Activated T-helper 2 cell treated with anti-CD3 and anti-CD28 coated beads, Interferon-gamma antibody, Interleukin-2, Interleukin-4, amounts not matched to agents 10 μg/mL and 5 μg/mL and 100 μg/mL, durations not matched to agents 14 hours and 24 hours and 36 hours (primary cell): Measurements from ENCODE around the gene TMEM14A. TPM values are rescaled to one million over a fixed set of nuclear protein-coding genes. Genes with fewer than 3 reads are reported as not detected.
"Not testable (repeated sequence)": the region's sequence is repeated elsewhere in the genome, so short reads cannot be mapped to it uniquely, and the experiment has no call there.

Source experiments
- DNase-seq: peaks from one replicate; pipeline ENCODE4 v3.0.0; 2021; ENCODE audit warnings: low spot score
- H3K27ac Mint-ChIP-seq: one replicate; pipeline ENCODE4 v1.8.0; 2021; ENCODE audit warnings: mixed read lengths
- H3K27me3 Mint-ChIP-seq: one replicate; pipeline ENCODE4 v1.8.0; 2021; ENCODE audit warnings: low read depth, mixed read lengths
- H3K36me3 Mint-ChIP-seq: one replicate; pipeline ENCODE4 v1.8.0; 2021; ENCODE audit warnings: low read depth, mixed read lengths
- H3K4me1 Mint-ChIP-seq: one replicate; pipeline ENCODE4 v1.8.0; 2021; ENCODE audit warnings: low read depth, mixed read lengths
- H3K4me3 Mint-ChIP-seq: one replicate; pipeline ENCODE4 v1.8.0; 2021; ENCODE audit warnings: low read depth, mild to moderate bottlenecking, moderate library complexity, mixed read lengths
- H3K9me3 Mint-ChIP-seq: one replicate; pipeline ENCODE4 v1.8.0; 2021; ENCODE audit warnings: mixed read lengths
- intact Hi-C: fragments of 100-400 bp; cut with micrococcal nuclease; formaldehyde crosslinking; loops from one replicate; pipeline ENCODE4 v1.15.1; 2023
- total RNA-seq: library from RNA; stranded (reverse); gene quantifications from 2 replicates; pipeline ENCODE4 v1.2.3, GENCODE V29; 2022

The TMEM14A gene
- total RNA-seq, 1 donor from 2014 or later: 17.0 TPM

GRCh38 chr6:52643158-52643557 is 27.8 kb upstream of the TMEM14A start:
- no peak overlapping the region for H3K4me3 Mint-ChIP-seq
- H3K9me3 Mint-ChIP-seq: no peaks in the 10 kb centered on the region
- no peak overlapping the region for H3K27ac Mint-ChIP-seq
- H3K36me3 Mint-ChIP-seq: no peaks in the 10 kb centered on the region
- no peak for DNase-seq
- peaks cover 41% of the 10 kb centered on the region for H3K4me1 Mint-ChIP-seq
- intact Hi-C loops: no loop called here
- H3K27me3 Mint-ChIP-seq: peaks cover 3% of the 10 kb centered on the region

DNA sequence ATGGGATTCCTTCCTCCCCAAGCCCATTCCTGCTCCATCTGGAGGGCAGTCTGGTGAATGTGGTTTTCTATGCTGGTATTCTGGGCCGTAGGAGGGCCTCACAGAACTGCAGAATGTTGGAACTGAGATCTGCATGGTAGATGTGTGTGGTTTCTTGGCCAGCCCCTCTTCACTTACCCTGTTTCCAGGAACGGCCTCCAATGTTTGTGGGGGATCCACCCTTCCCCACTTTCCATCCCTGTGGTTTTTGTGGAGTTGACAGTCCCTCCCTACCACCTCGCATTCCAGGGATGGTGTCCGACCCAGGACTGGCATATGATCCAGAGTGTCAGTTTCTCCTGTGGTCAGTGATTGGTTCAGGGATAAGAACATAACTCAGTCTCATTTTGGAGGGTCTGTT is 26.7 kb upstream of the TMEM14A start:
- H3K36me3 Mint-ChIP-seq: no peaks in the 10 kb centered on the region
- no peak overlapping the region for H3K4me3 Mint-ChIP-seq
- no peak overlapping the region for H3K27ac Mint-ChIP-seq
- peaks cover 43% of the 10 kb centered on the region for H3K4me1 Mint-ChIP-seq
- peaks cover 3% of the 10 kb centered on the region for H3K27me3 Mint-ChIP-seq
- no peak for DNase-seq
- H3K9me3 Mint-ChIP-seq: no peaks in the 10 kb centered on the region
- intact Hi-C loops: no loop called here

GRCh38 chr6:52645976-52646375 is 24.9 kb upstream of the TMEM14A start:
- no peak for DNase-seq
- H3K36me3 Mint-ChIP-seq: no peaks in the 10 kb centered on the region
- peaks cover 7% of the 10 kb centered on the region for H3K27me3 Mint-ChIP-seq
- intact Hi-C loops: no loop called here
- peaks cover 33% of the 10 kb centered on the region for H3K4me1 Mint-ChIP-seq
- no peak overlapping the region for H3K27ac Mint-ChIP-seq
- no peak overlapping the region for H3K4me3 Mint-ChIP-seq
- H3K9me3 Mint-ChIP-seq: no peaks in the 10 kb centered on the region

GRCh38 chr6:52647199-52647598 is 23.7 kb upstream of the TMEM14A start:
- no peak for DNase-seq
- peaks cover 26% of the 10 kb centered on the region for H3K4me1 Mint-ChIP-seq
- intact Hi-C loops: no loop called here
- H3K4me3 Mint-ChIP-seq: no peak overlapping the region
- no peaks in the 10 kb centered on the region for H3K36me3 Mint-ChIP-seq
- H3K27ac Mint-ChIP-seq: no peak overlapping the region
- peaks cover 8% of the 10 kb centered on the region for H3K27me3 Mint-ChIP-seq
- no peaks in the 10 kb centered on the region for H3K9me3 Mint-ChIP-seq

- no peak overlapping the region for H3K4me3 Mint-ChIP-seq
- no peak overlapping the region for H3K27ac Mint-ChIP-seq
- H3K36me3 Mint-ChIP-seq: no peaks in the 10 kb centered on the region
- peaks cover 8% of the 10 kb centered on the region for H3K4me1 Mint-ChIP-seq
- no peak for DNase-seq
- no peaks in the 10 kb centered on the region for H3K9me3 Mint-ChIP-seq
- H3K27me3 Mint-ChIP-seq: peaks cover 28% of the 10 kb centered on the region
- intact Hi-C loops: no loop called here
Observed at GRCh38 chr6:52649536-52650160, 21.3 kb upstream of the TMEM14A start.

- Mint-ChIP-seq H3K4me1 (peaks cover 8% of the 10 kb centered on the region), H3K27ac (no peak overlapping the region), H3K36me3 (no peaks in the 10 kb centered on the region), H3K9me3 (no peaks in the 10 kb centered on the region), H3K4me3 (no peak overlapping the region), H3K27me3 (peaks cover 28% of the 10 kb centered on the region)
- DNase-seq: no peak
- intact Hi-C loops: no loop called here
Observed at GRCh38 chr6:52650941-52651340, 20.0 kb upstream of the TMEM14A start.

DNA sequence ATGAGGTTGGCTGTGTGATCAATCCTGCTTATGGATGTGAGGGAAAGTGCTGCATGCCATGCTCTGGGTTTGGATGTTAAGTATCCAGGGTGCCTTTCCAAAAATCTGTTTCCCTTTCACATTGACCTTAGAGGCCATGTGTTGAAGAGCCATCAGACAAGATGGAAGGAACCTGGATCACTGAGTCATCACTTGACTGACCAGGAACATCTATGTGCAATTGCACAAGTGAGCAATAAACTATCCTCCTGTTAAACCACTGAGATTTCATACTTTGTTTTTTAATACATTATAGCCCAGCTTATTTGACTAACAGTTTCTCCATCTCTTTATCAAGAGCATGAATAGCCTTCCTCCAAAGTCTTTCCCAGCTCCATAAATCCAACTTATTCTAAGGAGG is 17.8 kb upstream of the TMEM14A start:
- H3K27me3 Mint-ChIP-seq: peaks cover 25% of the 10 kb centered on the region
- H3K36me3 Mint-ChIP-seq: no peaks in the 10 kb centered on the region
- H3K4me3 Mint-ChIP-seq: no peak overlapping the region
- no peak overlapping the region for H3K27ac Mint-ChIP-seq
- no peak for DNase-seq
- no peaks in the 10 kb centered on the region for H3K9me3 Mint-ChIP-seq
- intact Hi-C loops: no loop called here
- H3K4me1 Mint-ChIP-seq: peaks cover 4% of the 10 kb centered on the region

GRCh38 chr6:52654007-52654406 is 16.9 kb upstream of the TMEM14A start:
- H3K27me3 Mint-ChIP-seq: peaks cover 28% of the 10 kb centered on the region
- H3K4me1 Mint-ChIP-seq: peaks cover 5% of the 10 kb centered on the region
- no peaks in the 10 kb centered on the region for H3K36me3 Mint-ChIP-seq
- no peak overlapping the region for H3K4me3 Mint-ChIP-seq
- no peak for DNase-seq
- no peak overlapping the region for H3K27ac Mint-ChIP-seq
- H3K9me3 Mint-ChIP-seq: no peaks in the 10 kb centered on the region
- intact Hi-C loops: no loop called here

GRCh38 chr6:52654592-52654991 is 16.3 kb upstream of the TMEM14A start:
- intact Hi-C loops: no loop called here
- H3K4me3 Mint-ChIP-seq: no peak overlapping the region
- H3K36me3 Mint-ChIP-seq: no peaks in the 10 kb centered on the region
- no peak for DNase-seq
- peaks cover 5% of the 10 kb centered on the region for H3K4me1 Mint-ChIP-seq
- H3K9me3 Mint-ChIP-seq: no peaks in the 10 kb centered on the region
- H3K27me3 Mint-ChIP-seq: peaks cover 27% of the 10 kb centered on the region
- no peak overlapping the region for H3K27ac Mint-ChIP-seq

- intact Hi-C loops, H3K4me1 Mint-ChIP-seq, DNase-seq, H3K9me3 Mint-ChIP-seq, H3K36me3 Mint-ChIP-seq, H3K4me3 Mint-ChIP-seq, H3K27ac Mint-ChIP-seq: not testable (repeated sequence)
- H3K27me3 Mint-ChIP-seq: peaks cover 24% of the 10 kb centered on the region
Observed at GRCh38 chr6:52655941-52656340, 15.0 kb upstream of the TMEM14A start.

GRCh38 chr6:52657870-52658269 is 13.0 kb upstream of the TMEM14A start:
- no peak for DNase-seq
- no peak overlapping the region for H3K27ac Mint-ChIP-seq
- no peaks in the 10 kb centered on the region for H3K36me3 Mint-ChIP-seq
- H3K4me3 Mint-ChIP-seq: no peak overlapping the region
- H3K9me3 Mint-ChIP-seq: no peaks in the 10 kb centered on the region
- H3K27me3 Mint-ChIP-seq: peaks cover 18% of the 10 kb centered on the region
- peaks cover 3% of the 10 kb centered on the region for H3K4me1 Mint-ChIP-seq
- intact Hi-C loops: no loop called here

DNA sequence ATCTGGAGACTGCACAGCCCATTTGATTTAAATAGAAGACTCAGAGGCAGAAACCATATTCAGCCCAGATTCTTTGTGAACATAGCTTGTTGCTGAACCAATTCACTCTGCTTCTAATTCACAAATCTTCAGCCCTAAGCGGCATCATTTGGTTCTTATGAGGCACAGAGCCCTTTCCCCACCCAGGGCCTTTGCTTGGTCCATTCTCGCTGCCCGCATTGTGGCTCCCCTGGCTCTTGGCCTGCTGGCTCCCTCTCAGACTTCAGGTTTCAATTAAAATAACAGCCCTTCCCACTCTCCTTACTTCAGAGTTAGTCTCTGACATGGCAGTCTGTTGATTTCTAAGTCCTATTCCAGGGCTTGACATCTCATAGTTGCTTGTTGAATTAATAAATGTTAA is 9.4 kb upstream of the TMEM14A start:
- Mint-ChIP-seq H3K9me3 (no peaks in the 10 kb centered on the region), H3K27me3 (peaks cover 3% of the 10 kb centered on the region)
- intact Hi-C loops: loop anchor here (5.0 kb wide), 2 partner anchors 124 to 499 kb away; no protein-coding TSS in a partner anchor

GRCh38 chr6:52662031-52662430 is 8.9 kb upstream of the TMEM14A start:
- peaks cover 3% of the 10 kb centered on the region for H3K27me3 Mint-ChIP-seq
- intact Hi-C loops: loop anchor here (2.0 to 5.0 kb wide), 3 partner anchors 59 to 500 kb away; no protein-coding TSS in a partner anchor
- H3K9me3 Mint-ChIP-seq: no peaks in the 10 kb centered on the region
- peaks cover 4% of the 10 kb centered on the region for H3K36me3 Mint-ChIP-seq
- DNase-seq: no peak
- no peak overlapping the region for H3K27ac Mint-ChIP-seq
- H3K4me1 Mint-ChIP-seq: peaks cover 8% of the 10 kb centered on the region
- no peak overlapping the region for H3K4me3 Mint-ChIP-seq

More for the DNA sequence above, 9.4 kb upstream of the TMEM14A start:
- Mint-ChIP-seq H3K36me3 (no peaks in the 10 kb centered on the region), H3K4me1 (peaks cover 4% of the 10 kb centered on the region), H3K4me3 (no peak overlapping the region), H3K27ac (no peak overlapping the region)
- DNase-seq: no peak
